Panc1 (cell line): ENCODE measurements around the gene NTRK3. TPM values are rescaled to one million over a fixed set of nuclear protein-coding genes. Genes with fewer than 3 reads are reported as not detected.

ENCODE experiments used
- ATAC-seq: fragments of 200-7000 bp; cut with Tn5 transposase; 2 replicates; pipeline ENCODE4 v1.9.1; 2020; ENCODE audit warnings: mild to moderate bottlenecking, moderate library complexity
- BruUV-seq: library from RNA; stranded (reverse); fragments of 400-500 nt; replicated peaks from 2 replicates; lab custom pipeline; 2021; lab: Mats Ljungman, UMichigan
- CTCF ChIA-PET: fragments of 300-600 bp; sonication (Branson Sonifier 250); formaldehyde crosslinking; loops from one replicate; lab custom pipeline; 2022; ENCODE audit warnings: antibody characterized with exemption; lab: Charles Lee
- POLR2A ChIA-PET: fragments of 300-600 bp; sonication (Branson Sonifier 250); formaldehyde crosslinking; loops from one replicate; lab custom pipeline; 2022; ENCODE audit warnings: antibody characterized with exemption; lab: Charles Lee
- DNase-seq: peaks from one replicate; pipeline ENCODE4 v3.0.0-alpha.2; 2010; ENCODE audit warnings: low read depth, low spot score
- H3K27ac ChIP-seq: 2 replicates; pipeline ENCODE4 v1.5.1; 2011; ENCODE audit warnings: mild to moderate bottlenecking, low read length, inconsistent platforms
- H3K27me3 ChIP-seq: fragments of 200-500 bp; sonication (Bioruptor generic); 2 replicates; pipeline ENCODE4 v1.6.0; 2014; ENCODE audit warnings: low read length, inconsistent platforms; ENCODE audit not compliant: control insufficient read depth, insufficient read depth
- H3K36me3 ChIP-seq: fragments of 200-500 bp; sonication (Bioruptor generic); 2 replicates; pipeline ENCODE4 v1.5.1; 2014; ENCODE audit warnings: inconsistent platforms, mild to moderate bottlenecking, low read length, moderate library complexity; ENCODE audit not compliant: control insufficient read depth, insufficient read depth
- H3K4me1 ChIP-seq: 2 replicates; pipeline ENCODE4 v1.5.1; 2011; ENCODE audit warnings: inconsistent platforms, mild to moderate bottlenecking, low read length, moderate library complexity; ENCODE audit not compliant: control insufficient read depth, insufficient read depth
- H3K4me3 ChIP-seq, 2 experiments: 2 replicates each; pipeline ENCODE4 v1.5.1; 2011 to 2012; ENCODE audit warnings: low read depth in 2 of 2, low read length in 2 of 2, mild to moderate bottlenecking in 2 of 2, inconsistent platforms in 1 of 2, moderate library complexity in 1 of 2
- H3K9me3 ChIP-seq: fragments of 200-500 bp; sonication (Bioruptor generic); 2 replicates; pipeline ENCODE4 v1.5.1; 2014; ENCODE audit warnings: low read depth, mild to moderate bottlenecking, inconsistent platforms, low read length, moderate library complexity; ENCODE audit not compliant: control insufficient read depth, insufficient read depth
- POLR2AphosphoS5 ChIP-seq: IDR thresholded peaks from 2 replicates; pipeline ENCODE4 v1.6.1; 2012; ENCODE audit warnings: mild to moderate bottlenecking, low read depth, low read length, moderate library complexity
- SIN3A ChIP-seq: IDR thresholded peaks from 2 replicates; pipeline ENCODE4 v1.6.1; 2012; ENCODE audit warnings: low read depth, mild to moderate bottlenecking, low read length, moderate library complexity, borderline replicate concordance; ENCODE audit not compliant: insufficient read depth
- TCF7L2 ChIP-seq: IDR thresholded peaks from 2 replicates; pipeline ENCODE4 v1.6.1; 2011; ENCODE audit warnings: mild to moderate bottlenecking, low read depth, low read length, inconsistent platforms
- in situ Hi-C: cut with HindIII; loops from 2 replicates; pipeline ENCODE4 v1.10.0; 2016; ENCODE audit warnings: low sequenced_read_pairs, low pct_unique_long_range_greater_than_20kb
- intact Hi-C: fragments of 100-400 bp; cut with micrococcal nuclease; formaldehyde crosslinking; loops from one replicate; pipeline ENCODE4 v1.10.0; 2022; ENCODE audit not compliant: unreplicated experiment
- total RNA-seq: library from RNA; stranded (reverse); gene quantifications from one replicate; pipeline ENCODE4 v1.2.1, GENCODE V29; 2021; ENCODE audit not compliant: unreplicated experiment
- TF ChIP-seq, protein P1 (sequence below), 2 experiments: IDR thresholded peaks; 2 replicates each; pipeline ENCODE4 v1.6.1; 2011 to 2012; ENCODE audit warnings: low read depth in 2 of 2, control low read depth in 1 of 2, low read length in 1 of 2, mild to moderate bottlenecking in 1 of 2, moderate library complexity in 1 of 2; ENCODE audit not compliant: insufficient read depth in 1 of 2
- TF ChIP-seq, protein P2 (sequence below): fragments of 450-650 bp; IDR thresholded peaks from 2 replicates; pipeline ENCODE4 v1.5.1; 2017; ENCODE audit warnings: mild to moderate bottlenecking

The NTRK3 gene
- total RNA-seq, 1 experiment from 2014 or later = not detected

DNA sequence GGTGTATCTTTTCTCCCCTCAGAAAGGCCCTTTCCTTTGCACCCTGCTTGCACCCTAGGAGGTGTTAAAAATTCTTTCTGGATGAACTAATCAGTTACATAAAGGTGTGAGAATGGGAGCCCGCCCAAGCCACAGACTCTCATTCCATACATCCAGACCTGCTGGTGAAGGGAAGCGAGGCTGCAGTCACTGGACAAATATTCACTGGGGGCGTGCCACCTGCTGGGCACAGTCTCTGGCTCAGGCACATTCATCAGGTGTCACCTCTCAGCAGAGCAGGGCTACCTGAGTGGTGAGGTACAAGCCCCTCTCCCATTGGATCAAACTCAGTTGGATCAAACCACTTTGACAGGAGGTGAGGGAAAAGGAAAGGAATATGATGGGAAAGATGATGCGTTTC, 52.0 kb downstream of the NTRK3 start:
- TF ChIP-seq, protein P1, sequence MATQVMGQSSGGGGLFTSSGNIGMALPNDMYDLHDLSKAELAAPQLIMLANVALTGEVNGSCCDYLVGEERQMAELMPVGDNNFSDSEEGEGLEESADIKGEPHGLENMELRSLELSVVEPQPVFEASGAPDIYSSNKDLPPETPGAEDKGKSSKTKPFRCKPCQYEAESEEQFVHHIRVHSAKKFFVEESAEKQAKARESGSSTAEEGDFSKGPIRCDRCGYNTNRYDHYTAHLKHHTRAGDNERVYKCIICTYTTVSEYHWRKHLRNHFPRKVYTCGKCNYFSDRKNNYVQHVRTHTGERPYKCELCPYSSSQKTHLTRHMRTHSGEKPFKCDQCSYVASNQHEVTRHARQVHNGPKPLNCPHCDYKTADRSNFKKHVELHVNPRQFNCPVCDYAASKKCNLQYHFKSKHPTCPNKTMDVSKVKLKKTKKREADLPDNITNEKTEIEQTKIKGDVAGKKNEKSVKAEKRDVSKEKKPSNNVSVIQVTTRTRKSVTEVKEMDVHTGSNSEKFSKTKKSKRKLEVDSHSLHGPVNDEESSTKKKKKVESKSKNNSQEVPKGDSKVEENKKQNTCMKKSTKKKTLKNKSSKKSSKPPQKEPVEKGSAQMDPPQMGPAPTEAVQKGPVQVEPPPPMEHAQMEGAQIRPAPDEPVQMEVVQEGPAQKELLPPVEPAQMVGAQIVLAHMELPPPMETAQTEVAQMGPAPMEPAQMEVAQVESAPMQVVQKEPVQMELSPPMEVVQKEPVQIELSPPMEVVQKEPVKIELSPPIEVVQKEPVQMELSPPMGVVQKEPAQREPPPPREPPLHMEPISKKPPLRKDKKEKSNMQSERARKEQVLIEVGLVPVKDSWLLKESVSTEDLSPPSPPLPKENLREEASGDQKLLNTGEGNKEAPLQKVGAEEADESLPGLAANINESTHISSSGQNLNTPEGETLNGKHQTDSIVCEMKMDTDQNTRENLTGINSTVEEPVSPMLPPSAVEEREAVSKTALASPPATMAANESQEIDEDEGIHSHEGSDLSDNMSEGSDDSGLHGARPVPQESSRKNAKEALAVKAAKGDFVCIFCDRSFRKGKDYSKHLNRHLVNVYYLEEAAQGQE (IDR thresholded peaks at IDR 0.05; ENCODE audit: insufficient read depth in 1 of 2, low read depth in 2 of 2, low read length in 1 of 2) = no peak
- no peak for TF ChIP-seq POLR2AphosphoS5
- TF ChIP-seq, protein P2, sequence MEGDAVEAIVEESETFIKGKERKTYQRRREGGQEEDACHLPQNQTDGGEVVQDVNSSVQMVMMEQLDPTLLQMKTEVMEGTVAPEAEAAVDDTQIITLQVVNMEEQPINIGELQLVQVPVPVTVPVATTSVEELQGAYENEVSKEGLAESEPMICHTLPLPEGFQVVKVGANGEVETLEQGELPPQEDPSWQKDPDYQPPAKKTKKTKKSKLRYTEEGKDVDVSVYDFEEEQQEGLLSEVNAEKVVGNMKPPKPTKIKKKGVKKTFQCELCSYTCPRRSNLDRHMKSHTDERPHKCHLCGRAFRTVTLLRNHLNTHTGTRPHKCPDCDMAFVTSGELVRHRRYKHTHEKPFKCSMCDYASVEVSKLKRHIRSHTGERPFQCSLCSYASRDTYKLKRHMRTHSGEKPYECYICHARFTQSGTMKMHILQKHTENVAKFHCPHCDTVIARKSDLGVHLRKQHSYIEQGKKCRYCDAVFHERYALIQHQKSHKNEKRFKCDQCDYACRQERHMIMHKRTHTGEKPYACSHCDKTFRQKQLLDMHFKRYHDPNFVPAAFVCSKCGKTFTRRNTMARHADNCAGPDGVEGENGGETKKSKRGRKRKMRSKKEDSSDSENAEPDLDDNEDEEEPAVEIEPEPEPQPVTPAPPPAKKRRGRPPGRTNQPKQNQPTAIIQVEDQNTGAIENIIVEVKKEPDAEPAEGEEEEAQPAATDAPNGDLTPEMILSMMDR = no peak
- no peak for TF ChIP-seq SIN3A
- no peak for TF ChIP-seq TCF7L2
- intact Hi-C loops (no loop called here), in situ Hi-C loops (no loop called here)
- Histone ChIP-seq H3K9me3 (no peaks in the 10 kb centered on the region), H3K4me1 (no peaks in the 10 kb centered on the region), H3K27ac (no peak overlapping the region), H3K4me3 (no peak overlapping the region), H3K36me3 (no peaks in the 10 kb centered on the region), H3K27me3 (peaks cover 4% of the 10 kb centered on the region; the same call in 1 of the 2 replicates)
- no TSS peak for BruUV-seq
- ATAC-seq (no peak), DNase-seq (no peak)
- ChIA-PET POLR2A (no interaction called here), CTCF (no interaction called here)

DNA sequence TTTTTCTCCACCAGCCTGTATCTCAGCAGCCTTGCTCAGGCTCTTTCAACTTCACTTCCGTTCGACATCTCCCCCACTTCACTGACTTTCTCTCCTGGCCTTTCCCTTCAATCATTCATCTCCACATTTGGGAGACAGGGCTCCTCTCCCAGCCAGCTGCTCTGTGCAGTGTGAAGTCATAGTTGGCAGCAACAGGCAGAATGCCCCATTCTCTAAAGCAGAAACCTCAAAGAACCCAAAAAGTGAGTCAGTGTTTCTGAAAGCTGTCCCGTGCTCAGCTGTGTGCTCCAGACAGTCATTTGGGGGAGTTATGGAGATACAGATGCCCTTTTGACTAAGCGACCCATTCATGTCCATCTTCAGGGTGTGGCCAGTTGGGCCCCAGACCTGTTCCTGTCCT, 54.3 kb downstream of the NTRK3 start:
- POLR2A ChIA-PET = no interaction called here
- in situ Hi-C loops = no loop called here

More for the DNA sequence above, 54.3 kb downstream of the NTRK3 start:
- Histone ChIP-seq H3K4me1 (no peaks in the 10 kb centered on the region), H3K4me3 (no peak overlapping the region), H3K27ac (no peak overlapping the region), H3K36me3 (no peaks in the 10 kb centered on the region), H3K9me3 (no peaks in the 10 kb centered on the region), H3K27me3 (no peaks in the 10 kb centered on the region)
- ATAC-seq (no peak), DNase-seq (no peak)
- no TSS peak for BruUV-seq
- CTCF ChIA-PET = no interaction called here
- intact Hi-C loops = no loop called here
- no peak for TF ChIP-seq POLR2AphosphoS5
- no peak for TF ChIP-seq TCF7L2
- TF ChIP-seq, protein P1 (IDR thresholded peaks at IDR 0.05; ENCODE audit: insufficient read depth in 1 of 2, low read depth in 2 of 2, low read length in 1 of 2) = no peak
- TF ChIP-seq, protein P2 = no peak
- TF ChIP-seq SIN3A = no peak
